Stimulated activated CD8-positive, alpha-beta memory T cell treated with anti-CD3 and anti-CD28 coated beads, Interleukin-15, amount 100 ng/mL, for 1 hour (primary cell): Measurements from ENCODE around the gene KRTAP13-3.

Source experiments
- DNase-seq: peaks from one replicate; pipeline ENCODE4 v3.0.0-alpha.2; 2020; ENCODE audit warnings: low read depth

The KRTAP13-3 gene

GRCh38 chr21:30425826-30426225 lies at the start of gene KRTAP13-3:
TSS of gene KRTAP13-3 (minus strand) at chr21:30425926. CDS start at chr21:30425912, 14 bp downstream.
- DNase-seq: no peak

- DNase-seq: no peak
Observed at GRCh38 chr21:30468900-30469714, 43.4 kb upstream of the KRTAP13-3 start.

- no peak for DNase-seq
Observed at GRCh38 chr21:30463713-30464112, 38.0 kb upstream of the KRTAP13-3 start.

GRCh38 chr21:30448514-30448913 lies 22.8 kb upstream of the KRTAP13-3 start:
- DNase-seq: no peak

GRCh38 chr21:30447056-30447455 lies 21.3 kb upstream of the KRTAP13-3 start:
- DNase-seq: no peak

- no peak for DNase-seq
Observed at GRCh38 chr21:30444204-30444603, 18.5 kb upstream of the KRTAP13-3 start.

GRCh38 chr21:30443226-30443625 lies 17.5 kb upstream of the KRTAP13-3 start:
- no peak for DNase-seq

GRCh38 chr21:30439975-30440374 lies 14.2 kb upstream of the KRTAP13-3 start, which contains the start of gene KRTAP15-1:
TSS of gene KRTAP15-1 (plus strand) at chr21:30440275. CDS start at chr21:30440328, 53 bp downstream.
- no peak for DNase-seq

- DNase-seq: no peak
Observed at GRCh38 chr21:30437010-30437565, 11.4 kb upstream of the KRTAP13-3 start.

- DNase-seq: no peak
Observed at GRCh38 chr21:30434033-30434631, 8.4 kb upstream of the KRTAP13-3 start.

- no peak for DNase-seq
Observed at GRCh38 chr21:30430170-30430655, 4.5 kb upstream of the KRTAP13-3 start, which contains the start of gene KRTAP13-4. TSS of gene KRTAP13-4 (plus strand) at chr21:30430220. CDS start at chr21:30430276, 56 bp downstream.

GRCh38 chr21:30426731-30427130 lies 1.0 kb upstream of the KRTAP13-3 start:
- no peak for DNase-seq

GRCh38 chr21:30415993-30416392 lies 9.7 kb downstream of the KRTAP13-3 start:
- DNase-seq: no peak

- DNase-seq: no peak
Observed at GRCh38 chr21:30408782-30409494, 16.8 kb downstream of the KRTAP13-3 start.

- DNase-seq: no peak
Observed at GRCh38 chr21:30395731-30396130, 30.0 kb downstream of the KRTAP13-3 start, which contains the start of gene KRTAP13-1. TSS of gene KRTAP13-1 (plus strand) at chr21:30396031. CDS start at chr21:30396087, 56 bp downstream.

- DNase-seq: no peak
Observed at GRCh38 chr21:30391492-30392025, 34.2 kb downstream of the KRTAP13-3 start.

GRCh38 chr21:30382201-30382600 lies 43.5 kb downstream of the KRTAP13-3 start:
- no peak for DNase-seq
